Psoas muscle (tissue), 8 donors: ENCODE data around the gene KCNK13. TPM values are rescaled to one million over a fixed set of nuclear protein-coding genes. Genes with fewer than 3 reads are reported as not detected.

ENCODE experiments used
- ATAC-seq, 4 donors: fragments of 200-7000 bp; cut with Tn5 transposase; one replicate each; pipeline ENCODE4 v1.9.1; 2020; ENCODE audit warnings: moderate library complexity in 3 of 4, mild to moderate bottlenecking in 2 of 4
- DNase-seq, 2 donors: peaks; one replicate each; pipeline ENCODE4 v3.0.0-alpha.2; 2020
- H3K27ac ChIP-seq: fragments of 200-600 bp; one replicate; pipeline ENCODE4 v1.8.0; 2022
- H3K27me3 ChIP-seq, 3 donors: fragments of 200-600 bp in 1 of 3; one replicate each; pipeline versions ENCODE4 v1.6.1 to v1.8.0; 2013 to 2022; ENCODE audit warnings: low read length in 2 of 3, mild to moderate bottlenecking in 2 of 3, moderate library complexity in 1 of 3; ENCODE audit not compliant: insufficient read depth in 3 of 3
- H3K36me3 ChIP-seq, 2 donors: fragments of 200-600 bp in 1 of 2; one replicate each; pipeline versions ENCODE4 v1.6.1 to v1.8.0; 2013 to 2022; ENCODE audit warnings: low read depth in 1 of 2, mild to moderate bottlenecking in 1 of 2, moderate library complexity in 1 of 2; ENCODE audit not compliant: insufficient read depth in 1 of 2
- H3K4me1 ChIP-seq: fragments of 200-600 bp; one replicate; pipeline ENCODE4 v1.8.0; 2022
- H3K4me3 ChIP-seq: fragments of 200-600 bp; one replicate; pipeline ENCODE4 v1.8.0; 2022; ENCODE audit warnings: mild to moderate bottlenecking
- H3K9me3 ChIP-seq: fragments of 200-600 bp; one replicate; pipeline ENCODE4 v1.8.0; 2022
- WGBS, 3 donors: extraction: QIAGEN DNeasy Blood & Tissue Kit; methylation state at CpG; one replicate each; pipeline versions ENCODE4 v1.1.6 to v1.1.7; 2013; 5-methylcytosine and 5-hydroxymethylcytosine counted together
- intact Hi-C, 2 donors: fragments of 100-400 bp; cut with DNase I; formaldehyde crosslinking; loops; one replicate each; pipeline versions ENCODE4 v1.11.0 to v1.14.2; 2022
- polyA plus RNA-seq, 3 donors: library from polyadenylated mRNA; stranded (reverse); fragments of 200-250 nt; gene quantifications; one replicate each; pipeline ENCODE4 v1.2.3, GENCODE V29; 2013
- total RNA-seq, 4 donors: library from RNA; stranded (reverse); fragmentation: NEBNext Ultra II Directional in 2 of 4; extraction: Animal tissue kit (Norgen Biotek cat#: 25700) in 2 of 4; gene quantifications; one replicate each; pipeline versions ENCODE4 v1.2.1 to v1.2.4, GENCODE V29; 2021 to 2023
- TF ChIP-seq, protein P1 (sequence below): fragments of 200-600 bp; IDR thresholded peaks from one replicate; pipeline ENCODE4 v1.8.0; 2022; ENCODE audit warnings: antibody characterized with exemption
- donor health status: healthy with polysubstance abuse.
- donor health status: DM: no; HTN: no; CAD: no; lungs with moderate emphysema.
- donor health status: Bipolar disorder and iron deficiency.
- donor health status: healthy.
- donor health status: DM: yes; HTN: yes; CAD: no.
- donor health status: DM: no; HTN: no; CAD: no.
- donor health status: DM: no; HTN: no; CAD: no.
- donor health status: DM: yes; HTN: yes; CAD: no.

Gene KCNK13
- total and polyA plus RNA-seq, 7 donors, result 0.01 to 0.30 (median 0.03) TPM; not detected in 3

DNA sequence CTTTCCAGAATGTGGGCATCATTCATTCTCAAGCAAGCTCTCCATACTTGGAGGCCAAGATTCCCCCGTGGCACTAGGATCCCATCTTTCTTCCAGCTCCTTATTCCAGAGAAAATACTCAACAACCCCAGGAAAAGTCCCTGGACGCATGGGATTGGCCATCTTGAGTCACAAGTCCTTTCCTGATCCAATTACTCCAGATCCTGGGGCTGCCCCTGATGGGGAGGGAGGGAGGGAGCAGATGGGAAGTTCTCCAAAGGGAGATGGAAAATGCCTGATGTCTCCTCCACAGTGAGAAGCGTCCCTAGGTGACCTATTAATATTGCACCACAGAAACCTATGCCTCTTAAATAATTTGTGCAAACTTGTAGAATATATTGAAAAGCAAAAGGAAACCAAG lies 12.4 kb upstream of the KCNK13 start:
- Histone ChIP-seq H3K9me3 (no peaks in the 10 kb centered on the region), H3K27ac (no peak overlapping the region), H3K36me3 (no peaks in the 10 kb centered on the region), H3K4me3 (no peak overlapping the region), H3K4me1 (no peaks in the 10 kb centered on the region), H3K27me3 (peaks cover 0 to 22% (median 2%) of the 10 kb centered on the region in 3 donors)
- TF ChIP-seq, protein P1, sequence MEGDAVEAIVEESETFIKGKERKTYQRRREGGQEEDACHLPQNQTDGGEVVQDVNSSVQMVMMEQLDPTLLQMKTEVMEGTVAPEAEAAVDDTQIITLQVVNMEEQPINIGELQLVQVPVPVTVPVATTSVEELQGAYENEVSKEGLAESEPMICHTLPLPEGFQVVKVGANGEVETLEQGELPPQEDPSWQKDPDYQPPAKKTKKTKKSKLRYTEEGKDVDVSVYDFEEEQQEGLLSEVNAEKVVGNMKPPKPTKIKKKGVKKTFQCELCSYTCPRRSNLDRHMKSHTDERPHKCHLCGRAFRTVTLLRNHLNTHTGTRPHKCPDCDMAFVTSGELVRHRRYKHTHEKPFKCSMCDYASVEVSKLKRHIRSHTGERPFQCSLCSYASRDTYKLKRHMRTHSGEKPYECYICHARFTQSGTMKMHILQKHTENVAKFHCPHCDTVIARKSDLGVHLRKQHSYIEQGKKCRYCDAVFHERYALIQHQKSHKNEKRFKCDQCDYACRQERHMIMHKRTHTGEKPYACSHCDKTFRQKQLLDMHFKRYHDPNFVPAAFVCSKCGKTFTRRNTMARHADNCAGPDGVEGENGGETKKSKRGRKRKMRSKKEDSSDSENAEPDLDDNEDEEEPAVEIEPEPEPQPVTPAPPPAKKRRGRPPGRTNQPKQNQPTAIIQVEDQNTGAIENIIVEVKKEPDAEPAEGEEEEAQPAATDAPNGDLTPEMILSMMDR, result no peak
- intact Hi-C loops, result no loop called here
- DNase-seq (no peak), ATAC-seq (no peak)
- WGBS, 3 donors, result 23 to 27% (median 24%) methylated on average over 3 of the region's 3 CpGs

DNA sequence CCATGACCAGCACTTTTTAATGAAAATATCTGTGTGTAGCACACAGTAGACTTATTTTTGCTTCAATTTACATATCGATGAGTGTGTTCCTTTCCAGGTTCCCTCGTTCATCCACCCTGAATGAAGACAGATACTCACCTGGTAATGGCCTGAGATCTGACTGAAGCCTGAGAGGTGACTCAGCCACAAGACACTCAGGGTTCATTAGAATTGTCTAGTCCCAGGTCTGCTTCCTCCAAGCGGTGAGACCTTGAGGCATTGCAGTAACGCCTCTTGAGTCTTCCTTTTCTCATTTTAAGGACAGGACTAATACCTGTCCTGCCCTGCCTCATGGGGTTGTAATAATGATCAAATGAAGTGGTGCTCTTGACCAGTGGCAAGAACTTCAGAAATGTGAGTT lies 11.5 kb upstream of the KCNK13 start:
- no peaks in the 10 kb centered on the region for H3K4me1 ChIP-seq
- no peaks in the 10 kb centered on the region for H3K9me3 ChIP-seq
- H3K4me3 ChIP-seq, result no peak overlapping the region
- H3K27ac ChIP-seq, result no peak overlapping the region
- DNase-seq, result no peak
- intact Hi-C loops, result no loop called here
- H3K27me3 ChIP-seq, result peaks cover 0 to 24% (median 2%) of the 10 kb centered on the region in 3 donors
- 94 to 97% (median 95%) methylated on average over 4 of the region's 4 CpGs for WGBS, 3 donors
- no peaks in the 10 kb centered on the region for H3K36me3 ChIP-seq
- TF ChIP-seq, protein P1, result no peak
- ATAC-seq, result no peak

DNA sequence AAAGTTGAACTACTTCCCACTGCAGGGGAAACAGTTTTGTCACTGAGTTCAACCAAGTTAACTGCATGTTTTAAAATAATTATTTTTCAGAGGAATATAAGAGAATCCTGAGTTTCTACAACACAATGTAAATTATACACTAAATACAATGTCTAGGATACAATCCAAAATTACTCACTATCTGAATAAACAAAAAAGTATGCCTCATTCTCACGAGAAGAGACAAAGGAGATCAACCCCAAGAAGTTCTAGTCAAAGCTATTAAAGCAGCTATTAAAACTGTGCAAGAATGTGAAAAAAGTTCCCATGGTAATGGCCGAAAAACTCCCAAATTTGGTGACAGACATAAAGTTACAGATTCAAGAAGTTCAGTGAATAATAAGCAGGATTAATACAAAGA lies 8.8 kb upstream of the KCNK13 start:
- WGBS, 3 donors, result 61 to 72% (median 64%) methylated on average over 2 of the region's 2 CpGs
- Histone ChIP-seq H3K36me3 (no peaks in the 10 kb centered on the region), H3K27me3 (peaks cover 0 to 40% (median 6%) of the 10 kb centered on the region in 3 donors), H3K27ac (no peak overlapping the region), H3K4me3 (no peak overlapping the region), H3K4me1 (no peaks in the 10 kb centered on the region), H3K9me3 (no peaks in the 10 kb centered on the region)
- intact Hi-C loops, result no loop called here
- ATAC-seq (no peak), DNase-seq (no peak)
- TF ChIP-seq, protein P1, result no peak

DNA sequence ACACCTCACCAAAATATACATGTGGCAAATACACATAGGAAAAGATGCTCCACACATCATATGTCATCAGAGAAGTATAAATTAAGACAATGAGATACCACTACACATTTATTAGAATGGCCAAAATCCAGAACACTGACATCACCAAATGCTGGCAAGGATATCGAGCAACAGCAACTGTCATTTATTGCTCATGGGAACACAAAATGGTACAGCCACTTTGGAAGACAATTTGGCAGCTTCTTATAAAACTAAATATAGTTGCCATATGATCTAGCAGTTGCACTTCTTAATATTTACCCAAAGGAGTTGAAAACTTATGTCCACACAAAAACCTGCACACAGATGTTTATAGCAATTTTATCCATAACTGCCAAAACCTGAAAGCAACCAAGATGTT lies 7.0 kb upstream of the KCNK13 start:
- intact Hi-C loops, result no loop called here
- Histone ChIP-seq H3K27me3 (peaks cover 0 to 58% (median 8%) of the 10 kb centered on the region in 3 donors), H3K4me1 (no peaks in the 10 kb centered on the region), H3K9me3 (no peaks in the 10 kb centered on the region), H3K4me3 (no peak overlapping the region), H3K36me3 (no peaks in the 10 kb centered on the region), H3K27ac (no peak overlapping the region)
- WGBS, 3 donors, result 20 to 24% (median 21%) methylated on average over 1 of the region's 1 CpG
- ATAC-seq, result no peak
- TF ChIP-seq, protein P1, result no peak
- DNase-seq, result no peak

DNA sequence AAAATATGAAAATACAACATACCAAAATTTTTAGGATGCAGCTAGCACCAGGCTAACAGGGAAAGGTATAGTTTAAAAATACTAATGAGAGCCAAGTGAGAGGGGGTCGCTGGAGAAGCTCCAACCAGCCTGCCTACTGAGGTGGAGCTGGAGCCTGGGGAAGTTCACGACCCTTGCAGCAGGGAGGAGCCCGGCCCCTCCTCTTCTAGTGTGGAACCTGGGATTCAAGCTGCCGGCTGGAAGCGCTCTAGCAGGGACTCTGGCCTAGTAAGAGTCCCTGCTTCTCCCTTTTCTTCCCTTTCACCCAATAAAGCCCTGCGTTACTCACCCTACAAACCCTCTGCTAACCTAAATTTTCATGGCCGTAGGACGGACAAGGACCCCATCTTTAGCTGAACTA lies 5.0 kb upstream of the KCNK13 start:
- TF ChIP-seq, protein P1, result no peak
- H3K4me3 ChIP-seq, result no peak overlapping the region
- DNase-seq (no peak), ATAC-seq (no peak)
- H3K27me3 ChIP-seq, result peaks cover 0 to 68% (median 22%) of the 10 kb centered on the region in 3 donors
- no peaks in the 10 kb centered on the region for H3K9me3 ChIP-seq
- no peak overlapping the region for H3K27ac ChIP-seq
- H3K36me3 ChIP-seq, result no peaks in the 10 kb centered on the region
- H3K4me1 ChIP-seq, result peaks cover 5% of the 10 kb centered on the region
- 38 to 51% (median 48%) methylated on average over 8 of the region's 8 CpGs for WGBS, 3 donors
- intact Hi-C loops, result no loop called here
